Measurements from ENCODE around the gene TENM4.

GRCh38 chr11:78772186-78772585 is 668.6 kb downstream of the TENM4 start:
- TF ChIP-seq POLR2AphosphoS5 (IDR thresholded peaks at IDR 0.05; ENCODE audit: borderline replicate concordance, low read depth, low read length): no peak
- TF ChIP-seq EZH2 (IDR thresholded peaks at IDR 0.05): no peak
- no peak for TF ChIP-seq FOXP2 (optimal IDR thresholded peaks at IDR 0.05; ENCODE audit: control extremely low read depth, extremely low read length, insufficient read depth)
